ENCODE measurements around the gene AGPAT2.
A peak's percentile ranks its signal among the peaks of the same experiment; 100 is the strongest.

AGPAT2 gene

DNA sequence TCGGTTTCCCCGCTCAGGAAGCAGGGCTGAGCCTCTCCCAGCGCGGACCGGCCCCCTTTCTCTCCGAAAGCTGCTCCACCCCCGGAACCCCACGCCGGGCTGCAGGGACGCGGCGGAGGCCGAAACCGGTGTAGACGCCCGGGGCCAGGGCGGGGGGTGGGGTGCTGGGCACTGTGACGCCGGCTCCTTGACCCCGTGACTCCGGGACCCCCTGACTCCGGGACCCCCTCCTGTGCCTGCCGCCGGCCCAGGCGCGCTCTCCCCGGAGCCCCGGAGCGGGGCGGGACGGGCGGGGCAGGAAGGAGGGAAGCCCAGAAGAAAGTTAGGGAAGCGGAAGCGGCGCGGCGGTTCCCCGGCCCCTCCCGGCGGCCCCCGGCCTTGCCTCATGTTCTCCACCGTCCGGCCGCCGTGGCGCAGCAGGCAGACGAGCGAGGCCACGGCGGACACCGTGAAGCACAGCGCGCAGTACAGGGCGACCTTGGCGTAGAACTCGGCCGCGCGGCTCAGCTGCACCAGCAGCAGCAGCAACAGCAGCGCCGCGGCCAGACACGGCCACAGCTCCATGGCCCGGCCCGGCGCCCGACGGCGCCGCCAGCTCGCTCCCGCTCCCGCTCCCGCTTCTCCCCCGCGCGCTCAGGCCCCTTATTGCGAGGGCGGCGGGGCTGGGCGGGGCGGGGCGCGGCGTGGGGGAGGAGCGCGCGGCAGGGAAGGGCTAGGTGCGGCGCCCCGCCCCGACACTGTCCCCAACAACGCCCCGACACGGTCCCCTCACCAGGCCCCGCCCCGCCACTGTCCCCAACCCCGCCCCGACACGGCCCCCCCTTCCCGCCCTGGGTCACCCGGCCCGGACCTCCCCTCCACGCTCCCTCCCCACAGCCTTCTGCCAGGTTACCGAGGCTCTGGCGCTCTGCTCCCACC, at the start of gene AGPAT2:
Gene AGPAT2 (minus strand): TSS at position 664 of the 918 bp plus-strand sequence. CDS start 100 bp downstream, at position 564.
- DNase-seq: peak; percentile 52

DNA sequence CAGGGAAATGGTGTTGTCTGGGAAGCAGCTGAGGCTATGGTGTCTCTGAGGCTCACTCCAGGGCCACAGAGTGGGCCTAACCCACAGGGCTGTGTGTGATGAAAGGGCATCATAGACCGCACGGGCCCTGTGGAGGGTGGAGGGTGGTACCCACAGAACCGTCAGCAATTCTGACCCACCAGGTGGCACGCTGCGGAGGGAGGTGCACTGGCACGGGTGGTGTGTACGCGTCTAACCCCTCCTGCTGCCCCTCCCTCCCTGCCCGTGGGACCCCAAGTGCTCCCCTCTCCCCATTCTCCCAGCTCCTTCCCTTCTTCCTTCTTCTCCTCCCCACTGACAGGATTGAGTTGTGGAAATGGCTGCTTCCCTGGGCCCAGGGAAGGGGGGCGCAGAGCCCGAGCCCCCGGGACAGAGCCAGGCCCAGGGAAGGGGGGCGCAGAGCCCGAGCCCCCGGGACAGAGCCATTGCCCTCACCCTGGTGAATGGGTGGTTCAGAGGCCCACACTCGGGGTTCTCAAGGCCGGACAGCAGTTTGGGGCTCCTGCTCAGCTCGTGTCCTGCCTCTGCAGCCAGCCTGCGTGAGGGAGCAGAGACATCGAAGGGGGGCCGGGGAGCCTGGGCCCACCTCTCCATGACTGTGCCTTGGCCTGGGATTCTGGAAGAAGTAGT, 48.7 kb upstream of the AGPAT2 start:
- no peak for DNase-seq

DNA sequence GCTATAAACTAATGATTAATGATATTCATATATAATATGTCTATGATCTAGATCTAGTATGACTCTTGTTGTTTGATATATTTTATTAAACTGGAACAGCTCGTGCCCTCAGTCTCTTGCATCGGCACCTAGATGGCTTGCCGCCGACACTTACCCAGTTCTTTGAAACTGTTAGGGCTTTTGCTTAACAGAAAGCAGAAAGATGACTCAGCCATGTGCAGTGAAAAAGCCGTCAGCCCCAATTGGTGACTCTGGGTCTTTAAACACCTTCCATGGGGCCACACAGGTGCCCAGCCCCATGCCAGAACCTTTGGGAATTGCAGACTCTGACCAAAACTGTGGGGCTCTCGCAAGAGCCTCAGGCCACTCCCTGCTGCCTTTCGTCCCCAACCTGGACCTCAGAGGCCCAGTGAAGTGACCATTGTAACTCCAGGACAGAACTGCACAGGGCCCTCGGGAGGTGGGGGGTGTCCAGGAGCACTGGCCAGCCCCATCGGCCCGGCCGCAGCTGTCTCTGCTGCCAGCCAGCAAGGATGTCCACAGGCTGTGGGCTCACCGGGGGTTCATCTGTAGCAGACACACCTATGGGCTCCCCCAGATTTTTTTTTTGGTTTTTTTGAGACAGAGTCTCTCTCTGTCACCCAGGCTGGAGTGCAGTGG, 47.7 kb upstream of the AGPAT2 start:
- DNase-seq: no peak

DNA sequence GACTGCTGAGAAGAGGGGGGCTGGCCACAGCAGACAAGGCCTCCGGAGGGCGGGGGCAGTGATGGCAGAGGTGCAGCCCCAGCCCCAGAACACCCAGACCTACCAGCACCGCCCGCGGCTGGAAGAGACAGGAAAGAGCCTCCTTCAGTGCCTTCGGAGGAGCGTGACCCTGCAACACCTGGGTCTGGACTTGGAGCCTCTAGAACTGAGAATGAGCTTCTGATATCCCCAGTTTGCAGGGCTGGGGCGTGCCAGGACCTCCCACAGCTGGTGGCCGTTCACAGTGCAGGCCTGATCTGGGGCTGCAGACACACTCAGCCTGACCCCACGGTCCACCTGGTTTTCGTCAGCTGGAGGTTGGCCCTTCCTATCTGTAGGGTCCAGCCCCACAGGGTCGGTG, 46.4 kb upstream of the AGPAT2 start:
- DNase-seq: no peak

DNA sequence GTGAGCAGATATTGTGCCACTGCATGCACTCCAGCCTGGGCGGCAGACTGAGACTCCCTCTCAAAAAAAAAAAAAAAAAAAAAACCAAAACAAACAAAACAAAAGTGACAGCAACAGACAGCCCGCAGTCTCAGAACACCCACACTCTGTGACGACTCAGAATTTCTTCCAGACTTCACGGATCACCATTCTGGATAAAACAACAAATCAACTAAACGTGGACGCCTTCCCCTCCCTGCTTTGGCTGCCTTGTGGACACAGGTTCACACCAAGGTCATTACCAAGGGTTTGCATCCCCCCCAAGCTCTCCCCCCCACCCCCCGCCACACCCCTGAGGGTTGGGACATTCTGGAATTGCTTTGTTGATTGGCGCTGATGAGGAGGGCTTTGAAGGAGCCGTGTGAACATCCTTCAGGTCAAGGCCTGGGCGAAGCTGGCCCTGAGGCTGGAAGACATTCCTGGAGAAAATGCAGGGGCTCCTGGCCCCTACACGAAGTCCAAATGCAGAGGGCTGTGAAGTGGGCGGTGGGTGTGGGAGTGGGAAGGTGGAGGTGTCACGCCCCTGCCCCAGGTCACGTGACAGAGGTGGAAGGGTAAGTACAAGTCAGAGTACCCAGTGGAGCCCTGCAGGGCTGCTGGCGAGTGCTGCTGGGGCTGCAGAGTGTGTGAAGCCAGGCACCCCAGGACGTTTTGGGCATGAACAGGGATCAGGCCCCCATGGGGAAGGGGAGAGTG, 45.4 kb upstream of the AGPAT2 start:
- no peak for DNase-seq

DNA sequence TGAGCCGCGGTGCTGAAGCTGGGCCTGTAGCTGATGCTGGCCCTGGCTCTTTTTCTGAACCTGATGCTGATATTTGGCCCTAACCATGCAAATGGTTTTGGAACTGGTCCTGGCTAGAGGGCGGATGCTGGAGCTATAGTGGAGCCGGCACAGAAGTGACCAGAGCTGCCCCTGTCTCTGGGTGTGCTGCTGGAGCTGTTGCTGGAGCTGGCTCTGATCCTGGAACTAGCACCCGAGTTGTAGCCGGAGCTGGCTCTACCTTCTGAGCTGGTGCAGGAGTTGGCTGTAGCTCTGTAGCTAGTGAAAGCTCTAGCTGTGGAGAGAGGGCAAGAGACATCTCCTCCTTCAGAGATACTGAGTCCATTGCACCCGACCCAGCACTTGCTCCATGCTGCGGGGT, 42.7 kb upstream of the AGPAT2 start:
- no peak for DNase-seq

DNA sequence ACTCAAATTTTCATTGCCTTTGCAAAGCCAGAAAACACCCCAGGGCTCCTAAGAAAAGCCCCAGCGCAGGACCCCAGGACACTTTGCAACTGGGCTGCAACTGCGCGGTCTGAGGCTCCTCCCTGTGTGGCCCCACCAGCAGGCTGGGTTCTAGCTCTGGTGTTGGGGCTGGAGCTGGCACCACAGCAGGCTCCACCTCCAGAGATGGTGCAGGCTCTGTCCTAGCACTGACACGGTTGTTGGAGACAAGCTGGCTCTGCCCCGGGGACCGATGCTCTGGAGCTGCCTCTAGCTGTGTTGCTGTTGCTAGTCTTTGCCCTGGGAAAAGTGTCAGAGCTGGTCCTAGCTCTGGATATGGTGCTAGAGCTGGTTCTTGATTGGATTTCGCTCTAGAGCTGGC, 41.9 kb upstream of the AGPAT2 start:
- DNase-seq: no peak

DNA sequence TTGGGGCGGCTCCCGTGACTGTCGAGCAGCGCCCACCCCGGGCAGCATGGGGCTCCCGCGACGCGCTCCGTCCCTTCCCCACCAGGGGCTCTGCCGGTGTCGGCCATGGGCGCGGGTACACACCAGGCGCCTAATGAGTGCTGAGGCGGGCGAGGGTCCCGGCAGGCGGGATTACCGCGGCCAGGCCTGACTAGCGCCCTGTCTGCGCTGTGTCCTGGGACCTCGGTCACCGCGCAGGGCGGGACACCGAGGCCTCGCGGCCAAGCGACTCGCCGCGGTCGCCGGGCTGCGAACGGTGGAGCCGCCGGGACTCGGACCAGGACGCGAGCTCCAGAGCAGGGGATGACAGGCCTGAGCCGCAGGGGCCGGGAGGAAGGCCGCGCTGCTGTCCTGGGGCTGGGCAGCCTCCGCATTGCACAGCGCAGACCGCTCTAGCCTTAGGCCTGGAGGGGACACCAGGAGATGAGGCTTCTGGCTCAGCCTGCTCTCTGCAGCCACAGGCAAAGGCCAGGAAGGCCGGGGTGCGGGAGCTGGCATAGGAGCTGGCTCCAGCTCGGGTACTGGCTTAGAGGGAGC, 41.4 kb upstream of the AGPAT2 start:
- no peak for DNase-seq

DNA sequence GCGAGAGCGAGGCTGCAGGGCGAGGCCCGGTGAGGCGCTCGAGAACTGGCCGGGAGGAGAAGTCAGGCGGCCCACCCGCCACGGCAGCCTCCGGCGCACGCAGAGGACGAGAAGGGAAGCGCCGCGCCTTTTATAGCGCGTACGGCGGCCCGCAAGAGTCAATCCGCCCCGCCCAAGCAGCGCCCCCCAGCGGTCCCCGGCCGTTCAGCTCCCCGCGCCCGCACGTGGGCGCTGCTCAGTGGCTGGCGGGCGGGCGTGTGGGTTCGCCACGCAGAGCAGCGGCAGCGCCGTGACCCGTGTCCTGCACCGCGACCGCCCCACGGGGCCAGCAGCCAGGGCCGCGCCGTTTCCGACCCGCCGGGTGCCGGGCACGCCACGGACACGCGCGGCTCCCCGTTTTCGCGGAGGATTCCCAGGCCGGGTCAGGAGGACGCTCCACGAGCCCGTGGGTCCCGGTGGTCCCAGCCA, 40.9 kb upstream of the AGPAT2 start:
- peak; percentile 79 for DNase-seq

DNA sequence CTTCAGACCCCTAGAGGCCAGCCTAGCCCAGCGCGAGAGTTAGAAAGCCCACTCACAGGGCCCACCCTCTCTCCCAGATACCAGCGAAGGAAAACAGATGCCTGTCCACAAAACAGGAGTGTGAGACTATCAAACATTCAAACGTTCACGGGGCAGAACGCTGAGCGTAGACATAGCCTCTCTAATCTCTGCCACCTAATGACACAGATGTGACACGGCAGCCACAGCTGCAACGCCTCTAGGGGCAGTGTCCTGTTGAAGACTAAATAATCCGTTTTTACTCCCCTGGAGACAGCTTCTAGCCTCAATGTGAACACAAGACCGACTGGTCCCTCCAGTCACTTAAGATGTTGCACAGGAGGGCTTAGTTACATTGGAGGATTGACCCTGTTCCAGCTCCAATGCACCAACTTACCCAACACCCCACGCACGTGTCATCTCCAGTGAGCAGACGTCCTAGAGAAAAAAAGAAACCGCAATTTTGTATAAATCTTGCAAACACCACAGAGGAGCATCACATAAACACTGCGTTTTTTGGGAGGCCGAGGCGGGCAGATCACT, 39.5 kb upstream of the AGPAT2 start:
- DNase-seq: no peak

DNA sequence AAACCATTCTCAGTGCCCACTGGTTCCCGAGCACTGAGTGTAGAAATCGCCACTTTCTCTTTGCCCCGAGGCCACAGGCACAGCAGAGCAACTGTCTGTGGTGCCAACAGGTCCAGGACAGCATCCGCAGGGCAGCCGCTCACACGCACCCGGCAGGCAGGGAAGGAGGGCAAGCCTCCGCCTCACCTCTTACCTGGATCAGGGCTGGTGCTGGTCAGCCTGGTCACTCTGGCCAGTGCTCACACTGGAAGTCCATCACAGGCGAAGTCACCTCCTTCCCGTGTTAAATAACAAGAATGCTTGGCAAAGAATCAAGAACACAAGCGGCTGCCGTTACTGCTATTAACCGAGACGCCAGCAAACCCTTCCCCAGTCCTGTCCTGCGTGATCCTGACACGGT, 38.9 kb upstream of the AGPAT2 start:
- no peak for DNase-seq

DNA sequence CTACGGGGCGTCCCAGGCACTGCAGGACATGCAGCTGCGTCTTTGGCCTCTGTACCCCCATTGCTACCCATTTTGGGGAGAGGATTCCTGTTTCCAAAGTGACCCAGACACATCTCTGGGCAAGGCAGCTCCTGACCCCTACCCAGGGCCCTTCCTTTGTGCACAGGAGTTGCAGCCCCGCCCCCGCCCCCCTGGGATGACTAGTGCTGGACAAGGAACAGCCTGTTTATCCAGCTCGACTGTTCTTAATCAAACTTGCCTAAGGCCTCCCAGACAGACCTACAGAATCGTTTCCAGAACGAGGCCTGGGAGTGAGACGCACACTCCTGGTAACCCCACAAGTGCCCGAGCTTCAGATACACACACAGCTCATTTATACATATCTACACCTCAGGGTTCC, 38.4 kb upstream of the AGPAT2 start:
- DNase-seq: no peak

DNA sequence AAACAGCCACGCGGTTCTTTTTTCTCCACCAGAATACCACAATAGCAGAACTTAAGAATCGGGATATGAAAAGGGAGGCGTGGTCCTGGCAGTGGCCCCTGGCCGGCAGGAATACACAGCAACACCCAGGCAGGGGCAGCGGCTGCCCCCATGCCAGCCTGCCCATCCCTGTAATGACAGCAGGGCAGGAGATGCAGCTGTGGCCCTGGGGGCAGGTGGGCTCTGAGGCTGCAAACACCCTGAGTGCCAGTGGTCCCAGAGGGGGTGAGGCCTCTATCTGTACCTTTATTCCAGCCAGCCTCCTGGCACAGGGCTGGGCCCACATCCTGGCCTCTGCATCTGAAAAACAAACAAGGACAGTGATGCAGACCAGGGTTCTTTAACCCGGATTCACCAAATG, 37.5 kb upstream of the AGPAT2 start:
- no peak for DNase-seq

DNA sequence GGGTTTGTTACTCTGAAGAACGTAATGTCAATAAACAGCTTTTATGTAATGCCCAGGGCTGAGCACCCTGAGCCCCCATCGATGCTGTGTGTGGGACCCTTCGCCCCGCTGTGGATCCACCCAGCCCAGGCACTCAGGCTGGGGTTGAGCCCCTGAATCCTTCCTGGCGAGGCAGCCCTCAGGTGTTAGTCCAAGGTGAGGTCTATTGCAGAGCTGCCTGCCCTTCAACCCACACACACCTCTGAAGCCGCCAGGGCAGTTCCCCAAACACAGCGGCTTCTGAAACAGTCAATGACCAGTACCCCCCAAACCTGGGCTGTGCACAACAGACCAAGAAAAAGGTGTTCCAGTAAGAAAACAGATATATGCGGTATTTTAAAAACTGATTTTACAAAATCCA, 36.7 kb upstream of the AGPAT2 start:
- DNase-seq: no peak

DNA sequence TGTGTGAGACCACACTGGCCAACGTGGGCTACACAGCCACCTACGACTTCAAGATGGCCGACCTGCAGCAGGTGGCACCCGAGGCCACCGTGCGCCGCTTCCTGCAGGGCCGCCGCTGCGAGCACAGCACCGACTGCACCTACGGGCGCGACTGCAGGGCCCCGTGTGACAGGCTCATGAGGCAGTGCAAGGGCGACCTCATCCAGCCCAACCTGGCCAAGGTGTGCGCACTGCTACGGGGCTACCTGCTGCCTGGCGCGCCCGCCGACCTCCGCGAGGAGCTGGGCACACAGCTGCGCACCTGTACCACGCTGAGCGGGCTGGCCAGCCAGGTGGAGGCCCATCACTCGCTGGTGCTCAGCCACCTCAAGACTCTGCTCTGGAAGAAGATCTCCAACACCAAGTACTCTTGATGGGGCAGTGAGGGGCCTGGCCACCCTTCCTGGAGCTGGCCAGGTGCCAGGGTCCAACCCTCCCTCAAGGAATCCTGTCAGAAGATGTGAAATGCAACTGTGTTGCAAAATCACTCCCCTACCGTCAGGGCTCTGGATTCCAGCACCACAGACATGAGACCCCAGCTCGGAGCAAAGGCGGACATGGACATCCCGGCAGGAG, 36.2 kb upstream of the AGPAT2 start:
- DNase-seq: no peak

DNA sequence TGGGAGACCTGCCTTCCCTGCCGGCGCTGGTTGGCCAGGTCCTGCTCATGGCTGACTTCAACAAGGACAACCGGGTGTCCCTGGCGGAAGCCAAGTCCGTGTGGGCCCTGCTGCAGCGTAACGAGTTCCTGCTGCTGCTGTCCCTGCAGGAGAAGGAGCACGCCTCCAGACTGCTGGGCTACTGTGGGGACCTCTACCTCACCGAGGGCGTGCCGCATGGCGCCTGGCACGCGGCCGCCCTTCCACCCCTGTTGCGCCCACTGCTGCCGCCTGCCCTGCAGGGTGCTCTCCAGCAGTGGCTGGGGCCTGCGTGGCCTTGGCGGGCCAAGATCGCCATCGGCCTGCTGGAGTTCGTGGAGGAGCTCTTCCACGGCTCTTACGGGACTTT, 35.7 kb upstream of the AGPAT2 start:
- DNase-seq: no peak

DNA sequence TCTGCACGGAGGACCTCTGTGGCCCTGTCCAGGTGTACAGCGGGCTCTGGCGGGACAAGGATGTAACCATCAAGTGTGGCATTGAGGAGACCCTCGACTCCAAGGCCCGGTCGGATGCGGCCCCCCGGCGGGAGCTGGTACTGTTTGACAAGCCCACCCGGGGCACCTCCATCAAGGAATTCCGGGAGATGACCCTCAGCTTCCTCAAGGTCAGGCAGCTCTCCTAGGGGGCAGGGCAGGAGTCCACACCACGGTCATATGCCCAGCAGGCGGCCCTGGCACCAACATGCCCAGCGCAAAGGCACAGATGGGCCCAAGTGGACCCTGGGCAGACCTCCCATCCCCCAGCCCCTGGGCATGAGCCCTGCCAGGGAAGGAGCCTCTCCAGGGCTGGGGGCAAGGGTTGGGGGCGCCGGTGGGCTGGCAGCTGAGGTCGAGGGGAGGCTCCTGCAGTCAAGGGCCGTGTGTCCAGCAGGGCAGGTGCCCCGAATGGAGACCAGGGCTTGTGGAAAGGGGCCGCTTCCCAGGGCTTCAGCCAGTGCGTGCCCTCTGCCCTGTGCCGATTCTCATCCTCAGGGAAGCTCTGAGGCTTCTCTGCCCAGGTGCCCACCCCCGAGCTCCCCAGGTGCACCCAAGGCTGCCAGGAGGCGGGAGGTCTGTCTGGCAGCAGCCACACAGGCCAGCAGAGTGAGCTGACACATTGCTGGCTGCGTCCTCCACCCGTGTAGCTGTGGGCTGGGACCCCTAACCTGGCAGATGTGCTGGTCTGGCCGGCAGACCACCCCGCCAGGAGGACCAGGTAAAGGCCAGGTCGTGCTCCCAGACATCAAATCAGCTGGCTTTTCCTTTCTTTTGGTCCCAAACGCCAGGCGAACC, 35.1 kb upstream of the AGPAT2 start:
- DNase-seq: no peak

DNA sequence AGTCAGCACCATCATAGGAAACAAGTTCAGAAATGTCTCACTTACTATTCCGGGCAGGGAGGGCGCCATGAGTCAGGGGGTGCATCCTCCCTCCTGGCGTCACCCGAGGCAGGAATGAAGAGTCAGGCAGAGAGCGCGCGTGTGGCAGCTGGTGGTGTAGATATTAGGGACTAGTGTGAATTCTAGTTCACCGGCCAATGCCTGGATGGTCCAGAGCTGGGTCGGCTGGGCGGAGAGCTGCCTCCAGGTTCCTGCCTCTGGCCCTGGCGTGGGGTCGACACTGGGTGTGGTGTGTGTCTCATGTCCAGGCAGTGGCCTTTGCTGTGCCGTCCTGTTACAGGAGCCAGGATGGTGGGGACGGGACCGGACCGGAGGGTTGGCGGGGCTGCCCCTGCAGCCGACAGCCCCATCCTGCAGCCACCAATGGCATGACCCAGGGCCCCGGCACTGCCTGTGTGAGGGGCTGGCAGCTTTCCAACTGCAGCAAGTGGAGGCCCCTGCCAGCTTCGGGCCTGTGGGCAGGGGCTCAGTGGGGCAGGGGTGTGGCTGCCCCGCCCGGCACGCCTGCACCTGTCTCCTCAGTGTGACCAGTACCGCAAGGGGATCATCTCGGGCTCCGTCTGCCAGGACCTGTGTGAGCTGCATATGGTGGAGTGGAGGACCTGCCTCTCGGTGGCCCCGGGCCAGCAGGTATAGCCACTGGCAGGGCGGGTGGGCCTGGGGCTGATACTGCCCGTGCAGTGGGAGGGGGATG, 34.3 kb upstream of the AGPAT2 start:
- no peak for DNase-seq

DNA sequence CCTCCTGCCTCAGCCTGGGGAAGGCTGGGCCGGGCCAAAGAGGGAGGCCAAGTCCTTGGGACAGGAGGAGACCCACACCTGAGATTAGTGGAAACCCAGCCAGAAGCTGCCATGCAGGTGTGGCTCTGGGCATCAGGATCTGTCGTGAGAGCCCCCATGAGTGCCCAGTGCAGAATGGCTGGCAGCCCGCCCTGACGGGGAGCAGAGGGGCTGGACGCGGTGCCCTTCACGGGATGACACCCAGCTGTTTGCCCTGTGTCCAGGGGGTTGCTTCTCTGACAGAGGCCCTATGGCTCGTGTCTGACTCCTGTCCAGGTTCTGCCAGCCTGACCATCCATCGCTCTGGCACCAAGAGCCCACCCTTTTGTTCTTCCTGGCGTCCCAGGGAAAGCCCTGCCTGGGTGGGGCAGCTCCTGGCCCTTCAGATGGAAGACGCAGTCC, 33.7 kb upstream of the AGPAT2 start:
- DNase-seq: no peak

Measured in NCI-H1436 (cell line).